WTC11 (cell line): ENCODE results near the gene PLEKHM1. TPM values are rescaled to one million over a fixed set of nuclear protein-coding genes. Genes with fewer than 3 reads are reported as not detected.

ENCODE experiments used
- ATAC-seq: fragments of 200-7000 bp; cut with Tn5 transposase; 2 replicates; pipeline ENCODE4 v1.10.0; 2021; ENCODE audit warnings: mild to moderate bottlenecking, moderate library complexity
- CTCF ChIA-PET: fragments of 300-600 bp; sonication (Branson Sonifier 250); formaldehyde crosslinking; loops from one replicate; lab custom pipeline; 2021; ENCODE audit warnings: antibody characterized with exemption; lab: Charles Lee
- POLR2A ChIA-PET: fragments of 350-600 bp; sonication (Branson Sonifier 250); formaldehyde crosslinking; loops from one replicate; lab custom pipeline; 2021; ENCODE audit warnings: antibody characterized with exemption; lab: Charles Lee
- DNase-seq: peaks from one replicate; pipeline ENCODE4 v3.0.0; 2021; ENCODE audit warnings: low spot score
- H3K27ac Mint-ChIP-seq: 2 replicates; pipeline ENCODE4 v1.8.0; 2021; ENCODE audit warnings: mixed read lengths
- H3K27me3 Mint-ChIP-seq: 2 replicates; pipeline ENCODE4 v1.8.0; 2021; ENCODE audit warnings: low read depth, mild to moderate bottlenecking, moderate library complexity, mixed read lengths
- H3K36me3 Mint-ChIP-seq: 2 replicates; pipeline ENCODE4 v1.8.0; 2021; ENCODE audit warnings: mixed read lengths
- H3K4me1 Mint-ChIP-seq: 2 replicates; pipeline ENCODE4 v1.8.0; 2022; ENCODE audit warnings: mixed read lengths
- H3K4me3 Mint-ChIP-seq: 2 replicates; pipeline ENCODE4 v1.8.0; 2021; ENCODE audit warnings: mild to moderate bottlenecking, moderate library complexity, mixed read lengths
- H3K9me3 Mint-ChIP-seq: 2 replicates; pipeline ENCODE4 v1.8.0; 2021; ENCODE audit warnings: mixed read lengths
- AR ChIP-seq: fragments of 250-450 bp; sonication (Bioruptor Pico); IDR thresholded peaks from 2 replicates; pipeline ENCODE4 v1.9.0; 2021; ENCODE audit warnings: mild to moderate bottlenecking
- ATF1 ChIP-seq: sonication (generic); formaldehyde crosslinking; IDR thresholded peaks from 2 replicates; pipeline ENCODE4 v1.8.1; 2023; ENCODE audit warnings: mild to moderate bottlenecking, moderate library complexity, missing genetic modification reagents
- CREB1 ChIP-seq: sonication (generic); formaldehyde crosslinking; IDR thresholded peaks from 2 replicates; pipeline ENCODE4 v1.8.0; 2023; ENCODE audit warnings: mild to moderate bottlenecking, missing genetic modification reagents
- CREM ChIP-seq: sonication (generic); formaldehyde crosslinking; IDR thresholded peaks from 2 replicates; pipeline ENCODE4 v1.8.1; 2022; ENCODE audit warnings: mild to moderate bottlenecking, missing genetic modification reagents, moderate library complexity
- CTCF ChIP-seq: fragments of 200-600 bp; IDR thresholded peaks from 2 replicates; pipeline ENCODE4 v1.8.0; 2022; ENCODE audit warnings: antibody characterized with exemption
- E2F1 ChIP-seq: sonication (generic); formaldehyde crosslinking; IDR thresholded peaks from 2 replicates; pipeline ENCODE4 v1.8.0; 2022; ENCODE audit warnings: mild to moderate bottlenecking, missing genetic modification reagents
- EMX1 ChIP-seq: fragments of 250-450 bp; sonication (Bioruptor Pico); IDR thresholded peaks from 2 replicates; pipeline ENCODE4 v1.8.0; 2021; ENCODE audit warnings: mild to moderate bottlenecking
- ETV6 ChIP-seq: sonication (generic); formaldehyde crosslinking; IDR thresholded peaks from 2 replicates; pipeline ENCODE4 v1.8.1; 2022; ENCODE audit warnings: mild to moderate bottlenecking, missing genetic modification reagents
- MYBL2 ChIP-seq: sonication (generic); formaldehyde crosslinking; IDR thresholded peaks from 2 replicates; pipeline ENCODE4 v1.8.1; 2023; ENCODE audit warnings: mild to moderate bottlenecking, moderate library complexity, missing genetic modification reagents
- NFATC4 ChIP-seq: fragments of 250-450 bp; sonication (Bioruptor Pico); IDR thresholded peaks from 2 replicates; pipeline ENCODE4 v1.9.0; 2021; ENCODE audit warnings: mild to moderate bottlenecking
- NR2C2 ChIP-seq: sonication (generic); formaldehyde crosslinking; IDR thresholded peaks from 2 replicates; pipeline ENCODE4 v1.8.0; 2022; ENCODE audit warnings: mild to moderate bottlenecking, missing genetic modification reagents
- OVOL2 ChIP-seq: fragments of 250-450 bp; sonication (Bioruptor Pico); IDR thresholded peaks from 2 replicates; pipeline ENCODE4 v1.9.0; 2021; ENCODE audit warnings: mild to moderate bottlenecking, borderline replicate concordance
- PRRX2 ChIP-seq: fragments of 250-450 bp; sonication (Bioruptor Pico); IDR thresholded peaks from 2 replicates; pipeline ENCODE4 v1.8.0; 2021; ENCODE audit warnings: mild to moderate bottlenecking
- STAT6 ChIP-seq: sonication (generic); formaldehyde crosslinking; conservative IDR thresholded peaks from 2 replicates; pipeline ENCODE4 v1.8.1; 2023; ENCODE audit warnings: mild to moderate bottlenecking, low read depth, missing genetic modification reagents, moderate library complexity
- ZBTB21 ChIP-seq: sonication (generic); formaldehyde crosslinking; IDR thresholded peaks from 2 replicates; pipeline ENCODE4 v1.8.1; 2023; ENCODE audit warnings: mild to moderate bottlenecking, missing genetic modification reagents, borderline replicate concordance
- ZBTB43 ChIP-seq: sonication (generic); formaldehyde crosslinking; IDR thresholded peaks from 2 replicates; pipeline ENCODE4 v1.8.1; 2023; ENCODE audit warnings: mild to moderate bottlenecking, missing genetic modification reagents
- ZNF219 ChIP-seq: sonication (generic); formaldehyde crosslinking; IDR thresholded peaks from 2 replicates; pipeline ENCODE4 v1.8.0; 2023; ENCODE audit warnings: missing genetic modification reagents, mild to moderate bottlenecking, borderline replicate concordance
- ZNF263 ChIP-seq: sonication (generic); formaldehyde crosslinking; IDR thresholded peaks from 2 replicates; pipeline ENCODE4 v1.8.1; 2022; ENCODE audit warnings: low read depth, mild to moderate bottlenecking, moderate library complexity, missing genetic modification reagents
- ZNF396 ChIP-seq: fragments of 250-450 bp; sonication (Bioruptor Pico); IDR thresholded peaks from 2 replicates; pipeline ENCODE4 v1.8.0; 2021; ENCODE audit warnings: mild to moderate bottlenecking, moderate library complexity, borderline replicate concordance
- ZNF423 ChIP-seq: fragments of 250-450 bp; sonication (Bioruptor Pico); IDR thresholded peaks from 2 replicates; pipeline ENCODE4 v2.1.2; 2022; ENCODE audit warnings: mild to moderate bottlenecking, moderate library complexity
- ZNF425 ChIP-seq: fragments of 250-450 bp; sonication (Bioruptor Pico); conservative IDR thresholded peaks from 2 replicates; pipeline ENCODE4 v1.9.0; 2021; ENCODE audit warnings: mild to moderate bottlenecking
- ZNF671 ChIP-seq: fragments of 250-450 bp; sonication (Bioruptor Pico); IDR thresholded peaks from 2 replicates; pipeline ENCODE4 v1.8.0; 2021; ENCODE audit warnings: mild to moderate bottlenecking
- total RNA-seq: library from RNA; stranded (reverse); gene quantifications from 3 replicates; pipeline ENCODE4 v1.2.3, GENCODE V29; 2021

Gene PLEKHM1
- total RNA-seq, 1 experiment from 2014 or later: 19.6 TPM

GRCh38 chr17:45436161-45436560, 54.4 kb downstream of the PLEKHM1 start:
- TF ChIP-seq STAT6 (CRISPR knock-in tag): no peak
- no peak for TF ChIP-seq EMX1 (CRISPR knock-in tag)
- TF ChIP-seq ZNF423 (CRISPR knock-in tag): no peak
- no peak for TF ChIP-seq AR (CRISPR knock-in tag)
- TF ChIP-seq NR2C2 (CRISPR knock-in tag): no peak
- no peak for TF ChIP-seq PRRX2 (CRISPR knock-in tag)
- TF ChIP-seq OVOL2: no peak
- peaks cover 23% of the 10 kb centered on the region for H3K4me1 Mint-ChIP-seq
- no peaks in the 10 kb centered on the region for H3K9me3 Mint-ChIP-seq
- DNase-seq (no peak), ATAC-seq (no peak)
- peaks cover 21% of the 10 kb centered on the region for H3K27me3 Mint-ChIP-seq
- no peak overlapping the region for H3K27ac Mint-ChIP-seq
- ChIA-PET CTCF (no interaction called here), POLR2A (no interaction called here)
- no peak overlapping the region for H3K4me3 Mint-ChIP-seq
- no peaks in the 10 kb centered on the region for H3K36me3 Mint-ChIP-seq

- ATAC-seq: no peak
- H3K4me3 Mint-ChIP-seq: no peak overlapping the region
- no peaks in the 10 kb centered on the region; the same call in 1 of the 2 replicates for H3K36me3 Mint-ChIP-seq
- peaks cover 28% of the 10 kb centered on the region for H3K27me3 Mint-ChIP-seq
- H3K9me3 Mint-ChIP-seq: no peaks in the 10 kb centered on the region
- TF ChIP-seq ATF1 (CRISPR knock-in tag) (no peak), ZNF671 (no peak), ZBTB21 (CRISPR knock-in tag) (no peak), ZBTB43 (no peak), MYBL2 (CRISPR knock-in tag) (no peak), NFATC4 (no peak), CREB1 (no peak), CTCF (no peak), ZNF425 (CRISPR knock-in tag) (no peak), ZNF263 (no peak), EMX1 (CRISPR knock-in tag) (no peak), E2F1 (no peak), ETV6 (CRISPR knock-in tag) (no peak), CREM (CRISPR knock-in tag) (no peak), ZNF219 (no peak), ZNF396 (CRISPR knock-in tag) (no peak)
- peaks cover 23% of the 10 kb centered on the region for H3K4me1 Mint-ChIP-seq
- H3K27ac Mint-ChIP-seq: no peak overlapping the region
- CTCF ChIA-PET: no interaction called here
- no peak for DNase-seq
- POLR2A ChIA-PET: no interaction called here
Measured at GRCh38 chr17:45435481-45435880, 55.0 kb downstream of the PLEKHM1 start.
